GM23338 (cell line): ENCODE measurements around the gene NDUFB8.

Experiments
- EZH2phosphoT487 ChIP-seq: fragments of 200-600 bp; sonication (generic); IDR thresholded peaks from one replicate; pipeline ENCODE4 v1.8.1; 2018; ENCODE audit warnings: antibody characterized with exemption; ENCODE audit not compliant: unreplicated experiment
- POLR2AphosphoS5 ChIP-seq: IDR thresholded peaks from 2 replicates; pipeline ENCODE4 v1.6.1; 2016; ENCODE audit warnings: antibody characterized with exemption, low read depth
- STAT1 ChIP-seq: IDR thresholded peaks from one replicate; pipeline ENCODE4 v1.6.1; 2016; ENCODE audit warnings: antibody characterized with exemption; ENCODE audit not compliant: unreplicated experiment
- TF ChIP-seq, protein P1 (sequence below), 2 experiments: fragments of 200-600 bp in 1 of 2; sonication (generic) in 1 of 2; conservative IDR thresholded peaks; 2 replicates each; pipeline versions ENCODE4 v1.5.1 to v1.6.1; 2016 to 2017; ENCODE audit warnings: antibody characterized with exemption in 2 of 2, low read depth in 2 of 2, mild to moderate bottlenecking in 2 of 2, moderate library complexity in 1 of 2

- TF ChIP-seq, protein P1, sequence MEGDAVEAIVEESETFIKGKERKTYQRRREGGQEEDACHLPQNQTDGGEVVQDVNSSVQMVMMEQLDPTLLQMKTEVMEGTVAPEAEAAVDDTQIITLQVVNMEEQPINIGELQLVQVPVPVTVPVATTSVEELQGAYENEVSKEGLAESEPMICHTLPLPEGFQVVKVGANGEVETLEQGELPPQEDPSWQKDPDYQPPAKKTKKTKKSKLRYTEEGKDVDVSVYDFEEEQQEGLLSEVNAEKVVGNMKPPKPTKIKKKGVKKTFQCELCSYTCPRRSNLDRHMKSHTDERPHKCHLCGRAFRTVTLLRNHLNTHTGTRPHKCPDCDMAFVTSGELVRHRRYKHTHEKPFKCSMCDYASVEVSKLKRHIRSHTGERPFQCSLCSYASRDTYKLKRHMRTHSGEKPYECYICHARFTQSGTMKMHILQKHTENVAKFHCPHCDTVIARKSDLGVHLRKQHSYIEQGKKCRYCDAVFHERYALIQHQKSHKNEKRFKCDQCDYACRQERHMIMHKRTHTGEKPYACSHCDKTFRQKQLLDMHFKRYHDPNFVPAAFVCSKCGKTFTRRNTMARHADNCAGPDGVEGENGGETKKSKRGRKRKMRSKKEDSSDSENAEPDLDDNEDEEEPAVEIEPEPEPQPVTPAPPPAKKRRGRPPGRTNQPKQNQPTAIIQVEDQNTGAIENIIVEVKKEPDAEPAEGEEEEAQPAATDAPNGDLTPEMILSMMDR (conservative IDR thresholded peaks at IDR 0.05; ENCODE audit: low read depth in 2 of 2) = no peak
- no peak for TF ChIP-seq EZH2phosphoT487
- no peak for TF ChIP-seq STAT1
- TF ChIP-seq POLR2AphosphoS5 = peak; percentile 96
Measured at GRCh38 chr10:100529475-100530298, at the start of gene NDUFB8.
